GM12864 (cell line): Measurements from ENCODE around the gene ZMAT5.

Experiments
- DNase-seq: peaks from one replicate; pipeline ENCODE4 v3.0.0-alpha.2; 2011; ENCODE audit warnings: low read depth
- H3K4me3 ChIP-seq: 2 replicates; pipeline ENCODE4 v1.5.1; 2011; ENCODE audit warnings: mild to moderate bottlenecking, low read depth, low read length, control low read depth
- CTCF ChIP-seq: IDR thresholded peaks from 2 replicates; pipeline ENCODE4 v1.5.1; 2011; ENCODE audit warnings: low read depth, mild to moderate bottlenecking, moderate library complexity, low read length, control low read depth, inconsistent platforms; ENCODE audit errors: missing control alignments

ZMAT5 gene

GRCh38 chr22:29738118-29738815, 28.5 kb downstream of the ZMAT5 start:
- no peak for DNase-seq
- no peak overlapping the region for H3K4me3 ChIP-seq
- no peak for TF ChIP-seq CTCF

GRCh38 chr22:29737251-29738117, 29.3 kb downstream of the ZMAT5 start:
- H3K4me3 ChIP-seq = no peak overlapping the region
- TF ChIP-seq CTCF = no peak
- DNase-seq = no peak

- no peak for TF ChIP-seq CTCF
- DNase-seq = no peak
Measured at GRCh38 chr22:29735416-29735815, 31.4 kb downstream of the ZMAT5 start.

DNA sequence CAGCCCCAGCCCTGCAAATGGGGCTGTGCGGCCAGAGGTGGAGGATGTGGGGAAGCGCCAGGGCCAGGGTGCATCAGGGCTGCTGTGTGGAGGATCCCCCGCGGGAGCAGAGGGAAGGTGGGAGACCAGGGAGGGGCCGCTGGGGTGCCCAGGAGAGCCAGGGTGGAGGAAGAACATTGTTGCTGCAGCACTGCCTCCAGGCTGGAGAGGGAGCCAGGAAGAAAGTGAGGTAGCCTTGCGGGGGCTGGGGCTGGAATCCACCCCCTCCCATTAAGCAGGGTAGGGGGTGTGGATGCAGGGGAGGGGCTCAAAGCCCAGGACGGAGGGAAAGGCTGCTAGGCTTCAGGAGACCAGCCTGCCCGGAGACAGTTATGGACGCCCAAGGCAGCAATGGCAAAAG, 32.0 kb downstream of the ZMAT5 start:
- no peak overlapping the region for H3K4me3 ChIP-seq
- TF ChIP-seq CTCF = no peak
- no peak for DNase-seq

More at GRCh38 chr22:29735416-29735815, 31.4 kb downstream of the ZMAT5 start:
- no peak overlapping the region for H3K4me3 ChIP-seq

DNA sequence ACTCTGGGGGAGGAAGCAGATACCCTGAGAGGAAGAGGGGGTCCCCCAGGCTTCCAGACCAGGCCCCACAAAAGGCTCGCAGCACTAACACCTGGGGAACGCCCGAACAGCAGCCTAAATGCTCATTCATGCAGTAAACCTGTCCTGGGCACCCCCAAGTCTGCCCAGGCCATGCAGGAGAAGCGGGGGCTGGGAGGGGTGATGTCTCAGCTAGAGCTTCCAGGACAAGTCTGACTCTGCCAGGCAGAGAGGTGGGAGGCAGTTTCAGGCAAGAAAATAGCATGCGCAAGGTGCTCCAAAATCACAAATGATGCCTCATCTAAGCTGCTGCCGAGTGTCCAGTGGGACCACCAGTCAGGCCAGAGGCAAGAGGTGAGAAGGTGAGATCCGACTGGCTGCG, 32.4 kb downstream of the ZMAT5 start:
- TF ChIP-seq CTCF = no peak
- no peak for DNase-seq
- H3K4me3 ChIP-seq = no peak overlapping the region

DNA sequence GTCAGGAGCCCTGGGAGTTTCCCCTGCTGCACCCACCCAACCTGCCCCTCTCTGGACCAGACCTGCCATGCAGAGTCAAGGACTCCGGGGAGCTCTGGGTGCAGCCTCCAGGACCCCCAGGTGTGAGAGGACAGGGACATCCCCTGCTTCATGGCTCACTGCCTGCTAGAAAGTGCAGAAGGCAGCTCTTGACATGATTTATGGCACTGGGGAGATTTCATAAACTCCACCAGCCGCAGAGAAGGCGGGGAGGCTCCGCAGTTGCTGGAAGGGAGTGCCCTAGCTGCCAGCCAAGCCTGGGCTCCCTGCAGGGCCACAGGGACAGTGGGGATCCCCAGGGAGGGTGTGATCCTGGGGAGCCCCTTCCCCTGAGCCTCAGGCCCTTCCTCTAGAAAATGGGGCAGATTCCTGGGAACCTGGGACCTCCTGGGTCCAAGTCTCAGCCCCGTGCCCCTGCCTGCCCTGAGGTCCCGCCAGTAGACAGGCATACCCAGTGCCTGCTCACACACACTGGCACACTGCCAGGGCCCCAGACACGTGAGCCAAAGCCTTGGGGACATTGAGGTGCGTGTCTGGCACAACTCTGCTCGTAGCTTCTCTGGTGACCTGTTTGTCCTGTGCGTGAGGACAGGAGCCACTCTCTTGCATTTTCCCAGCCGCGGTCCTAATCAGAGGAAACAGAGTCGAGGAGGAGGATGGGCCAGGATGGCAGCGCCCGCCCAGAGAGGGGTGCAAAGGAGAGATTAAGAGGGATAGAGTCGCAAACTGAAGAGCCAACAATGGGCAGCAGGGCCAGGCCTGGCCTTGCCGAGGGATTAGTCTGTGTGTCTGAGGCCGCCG, 33.2 kb downstream of the ZMAT5 start:
- DNase-seq = no peak
- TF ChIP-seq CTCF = no peak
- no peak overlapping the region for H3K4me3 ChIP-seq
